DND-41 (cell line): ENCODE results near the gene NINJ1.

Source experiments
- ATAC-seq: fragments of 200-7000 bp; cut with Tn5 transposase; 3 replicates; pipeline ENCODE4 v1.9.1; 2021; ENCODE audit warnings: low read depth; ENCODE audit not compliant: insufficient read depth
- DNase-seq: peaks from one replicate; pipeline ENCODE4 v3.0.0-alpha.2; 2020
- H2AFZ ChIP-seq: 2 replicates; pipeline ENCODE4 v1.6.0; 2012; ENCODE audit warnings: low read depth, low read length
- H3K27ac ChIP-seq: 2 replicates; pipeline ENCODE4 v1.5.1; 2012; ENCODE audit warnings: low read length, inconsistent platforms
- H3K27me3 ChIP-seq: fragments of 200-600 bp; sonication (generic); 2 replicates; pipeline ENCODE4 v1.6.0; 2012; ENCODE audit warnings: low read length, mild to moderate bottlenecking, inconsistent platforms; ENCODE audit not compliant: insufficient read depth, poor library complexity
- H3K36me3 ChIP-seq: 2 replicates; pipeline ENCODE4 v1.5.1; 2012; ENCODE audit warnings: low read length, inconsistent platforms; ENCODE audit not compliant: insufficient read depth
- H3K4me1 ChIP-seq: 2 replicates; pipeline ENCODE4 v1.5.1; 2012; ENCODE audit warnings: mild to moderate bottlenecking, low read length; ENCODE audit not compliant: insufficient read depth
- H3K4me2 ChIP-seq: 2 replicates; pipeline ENCODE4 v1.6.0; 2012; ENCODE audit warnings: mild to moderate bottlenecking, moderate library complexity, low read length, inconsistent platforms; ENCODE audit not compliant: insufficient read depth
- H3K4me3 ChIP-seq, 2 experiments: fragments of 200-600 bp in 1 of 2; shearing (Covaris generic) in 1 of 2; 2 replicates each; pipeline ENCODE4 v1.5.1; 2012 to 2016; ENCODE audit warnings: inconsistent platforms in 2 of 2, low read length in 2 of 2, mild to moderate bottlenecking in 2 of 2, low read depth in 1 of 2, moderate library complexity in 1 of 2
- H3K79me2 ChIP-seq: 2 replicates; pipeline ENCODE4 v1.6.0; 2012; ENCODE audit warnings: low read length, inconsistent platforms; ENCODE audit not compliant: insufficient read depth
- H3K9ac ChIP-seq: 2 replicates; pipeline ENCODE4 v1.6.0; 2012; ENCODE audit warnings: low read depth, mild to moderate bottlenecking, inconsistent platforms, low read length, moderate library complexity
- H3K9me3 ChIP-seq: 2 replicates; pipeline ENCODE4 v1.5.1; 2012; ENCODE audit warnings: low read length, moderate library complexity, mild to moderate bottlenecking, inconsistent platforms; ENCODE audit not compliant: insufficient read depth, severe bottlenecking
- H4K20me1 ChIP-seq: 2 replicates; pipeline ENCODE4 v1.6.0; 2012; ENCODE audit warnings: low read length; ENCODE audit not compliant: insufficient read depth
- EZH2 ChIP-seq: IDR thresholded peaks from 3 replicates; pipeline ENCODE4 v1.6.1; 2012; ENCODE audit warnings: borderline replicate concordance, low read depth, mild to moderate bottlenecking, moderate library complexity, low read length, inconsistent platforms; ENCODE audit not compliant: severe bottlenecking
- TF ChIP-seq, protein P1 (sequence below): IDR thresholded peaks from 2 replicates; pipeline ENCODE4 v1.5.1; 2012; ENCODE audit warnings: borderline replicate concordance, low read length, moderate library complexity, mild to moderate bottlenecking; ENCODE audit not compliant: poor library complexity, severe bottlenecking; ENCODE audit errors: extremely low read depth

NINJ1 gene

GRCh38 chr9:93132946-93133680 is 938 bp downstream of the NINJ1 start:
- peaks cover 30% of the 10 kb centered on the region for H3K4me1 ChIP-seq
- peaks cover 10% of the 10 kb centered on the region; the same call in 1 of the 2 replicates for H3K79me2 ChIP-seq
- no peak for TF ChIP-seq EZH2
- TF ChIP-seq, protein P1, sequence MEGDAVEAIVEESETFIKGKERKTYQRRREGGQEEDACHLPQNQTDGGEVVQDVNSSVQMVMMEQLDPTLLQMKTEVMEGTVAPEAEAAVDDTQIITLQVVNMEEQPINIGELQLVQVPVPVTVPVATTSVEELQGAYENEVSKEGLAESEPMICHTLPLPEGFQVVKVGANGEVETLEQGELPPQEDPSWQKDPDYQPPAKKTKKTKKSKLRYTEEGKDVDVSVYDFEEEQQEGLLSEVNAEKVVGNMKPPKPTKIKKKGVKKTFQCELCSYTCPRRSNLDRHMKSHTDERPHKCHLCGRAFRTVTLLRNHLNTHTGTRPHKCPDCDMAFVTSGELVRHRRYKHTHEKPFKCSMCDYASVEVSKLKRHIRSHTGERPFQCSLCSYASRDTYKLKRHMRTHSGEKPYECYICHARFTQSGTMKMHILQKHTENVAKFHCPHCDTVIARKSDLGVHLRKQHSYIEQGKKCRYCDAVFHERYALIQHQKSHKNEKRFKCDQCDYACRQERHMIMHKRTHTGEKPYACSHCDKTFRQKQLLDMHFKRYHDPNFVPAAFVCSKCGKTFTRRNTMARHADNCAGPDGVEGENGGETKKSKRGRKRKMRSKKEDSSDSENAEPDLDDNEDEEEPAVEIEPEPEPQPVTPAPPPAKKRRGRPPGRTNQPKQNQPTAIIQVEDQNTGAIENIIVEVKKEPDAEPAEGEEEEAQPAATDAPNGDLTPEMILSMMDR = no peak
- ATAC-seq = no peak
- H4K20me1 ChIP-seq = peaks cover 22% of the 10 kb centered on the region
- no peak for DNase-seq
- peak overlapping the region; percentile 58 to 89 for H3K4me3 ChIP-seq
- H3K9me3 ChIP-seq = no peaks in the 10 kb centered on the region
- H3K36me3 ChIP-seq = no peaks in the 10 kb centered on the region
- peak overlapping the region; percentile 76 for H3K9ac ChIP-seq
- H3K4me2 ChIP-seq = peak overlapping the region; percentile 78
- H3K27me3 ChIP-seq = no peaks in the 10 kb centered on the region
- H2AFZ ChIP-seq = peak overlapping the region; percentile 94
- H3K27ac ChIP-seq = peak overlapping the region; percentile 61; the same call in 1 of the 2 replicates

GRCh38 chr9:93132287-93132927 is 1.6 kb downstream of the NINJ1 start:
- no peaks in the 10 kb centered on the region for H3K9me3 ChIP-seq
- H3K4me1 ChIP-seq = peaks cover 30% of the 10 kb centered on the region
- H3K4me3 ChIP-seq = peak overlapping the region in 1 of 2 experiments; percentile 89; a peak in 1 of 4 replicates
- no peaks in the 10 kb centered on the region for H3K36me3 ChIP-seq
- no peak overlapping the region for H3K27ac ChIP-seq
- no peaks in the 10 kb centered on the region for H3K27me3 ChIP-seq
- peaks cover 22% of the 10 kb centered on the region for H4K20me1 ChIP-seq
- ATAC-seq (no peak), DNase-seq (no peak)
- H3K79me2 ChIP-seq = peaks cover 10% of the 10 kb centered on the region; the same call in 1 of the 2 replicates
- H3K9ac ChIP-seq = no peak overlapping the region
- H2AFZ ChIP-seq = no peak overlapping the region
- TF ChIP-seq, protein P1 = no peak
- TF ChIP-seq EZH2 = no peak
- peak overlapping the region; percentile 78 for H3K4me2 ChIP-seq

DNA sequence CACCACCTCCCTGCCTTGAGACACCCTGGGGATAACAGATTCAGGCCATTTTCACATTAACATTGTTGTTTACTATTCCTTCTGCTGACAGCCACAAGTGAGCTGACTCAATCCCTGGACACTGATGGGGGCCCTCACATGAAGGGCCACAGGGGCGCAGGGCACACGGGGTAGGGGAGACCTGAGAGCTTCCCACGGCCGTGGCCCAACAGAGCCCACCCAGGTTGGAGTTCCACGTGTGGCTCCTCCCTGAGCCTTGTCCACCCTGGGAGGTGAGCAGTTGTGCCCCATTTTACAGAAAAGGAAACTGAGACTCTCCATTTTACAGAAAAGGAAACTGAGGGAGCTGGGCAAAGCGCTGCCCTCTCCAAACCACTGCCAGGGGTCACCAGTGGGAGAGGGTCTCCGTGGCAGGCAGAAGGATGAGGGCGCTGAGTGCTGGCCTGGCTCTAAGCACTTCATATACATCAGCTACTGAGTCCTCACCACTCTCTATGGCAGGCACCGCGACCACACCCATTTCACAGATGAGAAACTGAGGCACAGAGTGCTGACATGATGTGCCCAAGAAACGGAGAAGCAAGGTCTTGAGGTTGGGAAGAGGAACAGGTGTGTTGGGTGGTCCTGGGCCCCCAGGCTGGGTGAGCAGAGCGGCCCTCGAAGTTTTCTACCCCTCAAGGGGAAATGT is 2.3 kb downstream of the NINJ1 start:
- Histone ChIP-seq H3K4me2 (no peak overlapping the region), H3K9me3 (no peaks in the 10 kb centered on the region), H3K4me1 (peaks cover 30% of the 10 kb centered on the region), H3K4me3 (no peak overlapping the region), H3K36me3 (no peaks in the 10 kb centered on the region), H3K79me2 (peaks cover 10% of the 10 kb centered on the region; the same call in 1 of the 2 replicates), H3K27ac (no peak overlapping the region), H4K20me1 (peaks cover 22% of the 10 kb centered on the region), H2AFZ (no peak overlapping the region), H3K27me3 (no peaks in the 10 kb centered on the region), H3K9ac (no peak overlapping the region)
- TF ChIP-seq EZH2 = no peak
- TF ChIP-seq, protein P1 = no peak
- DNase-seq (no peak), ATAC-seq (no peak)
